Measurements from ENCODE around the gene EXOC3L1.

The EXOC3L1 gene

DNA sequence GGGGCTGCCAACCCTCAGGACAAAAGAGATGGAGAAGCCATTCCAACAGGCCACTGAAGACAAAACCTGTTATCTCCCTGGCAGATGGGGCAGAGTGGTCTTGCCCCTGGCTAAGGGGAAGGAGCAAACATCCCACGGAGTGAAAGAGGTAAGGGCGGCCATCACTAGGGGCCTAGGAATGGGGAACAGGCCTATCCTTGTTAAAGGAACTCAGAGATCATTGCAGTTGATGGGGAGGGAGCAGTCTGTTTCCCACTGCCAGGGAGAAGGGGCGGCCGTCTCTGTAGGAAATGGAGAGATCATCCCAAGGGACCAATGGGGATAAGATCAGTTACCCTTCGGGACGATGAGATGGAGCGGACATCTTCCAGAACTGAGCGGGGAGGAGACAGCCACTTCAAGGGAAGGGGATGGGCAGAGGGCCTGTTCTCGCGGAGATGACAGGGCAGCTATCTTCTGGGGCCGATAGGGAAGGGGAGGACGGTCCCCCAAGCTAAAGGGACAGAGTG lies 36.4 kb upstream of the EXOC3L1 start (continued):
- TF ChIP-seq, protein P1, sequence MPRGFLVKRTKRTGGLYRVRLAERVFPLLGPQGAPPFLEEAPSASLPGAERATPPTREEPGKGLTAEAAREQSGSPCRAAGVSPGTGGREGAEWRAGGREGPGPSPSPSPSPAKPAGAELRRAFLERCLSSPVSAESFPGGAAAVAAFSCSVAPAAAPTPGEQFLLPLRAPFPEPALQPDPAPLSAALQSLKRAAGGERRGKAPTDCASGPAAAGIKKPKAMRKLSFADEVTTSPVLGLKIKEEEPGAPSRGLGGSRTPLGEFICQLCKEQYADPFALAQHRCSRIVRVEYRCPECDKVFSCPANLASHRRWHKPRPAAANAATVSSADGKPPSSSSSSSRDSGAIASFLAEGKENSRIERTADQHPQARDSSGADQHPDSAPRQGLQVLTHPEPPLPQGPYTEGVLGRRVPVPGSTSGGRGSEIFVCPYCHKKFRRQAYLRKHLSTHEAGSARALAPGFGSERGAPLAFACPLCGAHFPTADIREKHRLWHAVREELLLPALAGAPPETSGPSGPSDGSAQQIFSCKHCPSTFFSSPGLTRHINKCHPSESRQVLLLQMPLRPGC (tag by site-specific recombination; IDR thresholded peaks at IDR 0.05): no peak
- TF ChIP-seq ZNF239 (tag by site-specific recombination; IDR thresholded peaks at IDR 0.05) (no peak), ZNF843 (tag by site-specific recombination; IDR thresholded peaks at IDR 0.05) (no peak; the same call in 1 of the 2 replicates), ZNF610 (tag by site-specific recombination; IDR thresholded peaks at IDR 0.05; ENCODE audit: borderline replicate concordance) (no peak), EGR2 (tag by site-specific recombination; IDR thresholded peaks at IDR 0.05; ENCODE audit: low read depth) (no peak), RBAK (tag by site-specific recombination; IDR thresholded peaks at IDR 0.05) (no peak), ZXDB (tag by site-specific recombination; IDR thresholded peaks at IDR 0.05) (no peak), ZNF24 (tag by site-specific recombination; IDR thresholded peaks at IDR 0.05) (no peak), KLF16 (tag by site-specific recombination; IDR thresholded peaks at IDR 0.05) (no peak), KLF7 (tag by site-specific recombination; IDR thresholded peaks at IDR 0.05; ENCODE audit: borderline replicate concordance) (no peak), ZNF335 (tag by site-specific recombination; conservative IDR thresholded peaks at IDR 0.05) (no peak), ZNF600 (tag by site-specific recombination; IDR thresholded peaks at IDR 0.05) (0 out of 2 replicates have a peak, but pooled peaks have one; percentile 28)
- TF ChIP-seq, protein P2, sequence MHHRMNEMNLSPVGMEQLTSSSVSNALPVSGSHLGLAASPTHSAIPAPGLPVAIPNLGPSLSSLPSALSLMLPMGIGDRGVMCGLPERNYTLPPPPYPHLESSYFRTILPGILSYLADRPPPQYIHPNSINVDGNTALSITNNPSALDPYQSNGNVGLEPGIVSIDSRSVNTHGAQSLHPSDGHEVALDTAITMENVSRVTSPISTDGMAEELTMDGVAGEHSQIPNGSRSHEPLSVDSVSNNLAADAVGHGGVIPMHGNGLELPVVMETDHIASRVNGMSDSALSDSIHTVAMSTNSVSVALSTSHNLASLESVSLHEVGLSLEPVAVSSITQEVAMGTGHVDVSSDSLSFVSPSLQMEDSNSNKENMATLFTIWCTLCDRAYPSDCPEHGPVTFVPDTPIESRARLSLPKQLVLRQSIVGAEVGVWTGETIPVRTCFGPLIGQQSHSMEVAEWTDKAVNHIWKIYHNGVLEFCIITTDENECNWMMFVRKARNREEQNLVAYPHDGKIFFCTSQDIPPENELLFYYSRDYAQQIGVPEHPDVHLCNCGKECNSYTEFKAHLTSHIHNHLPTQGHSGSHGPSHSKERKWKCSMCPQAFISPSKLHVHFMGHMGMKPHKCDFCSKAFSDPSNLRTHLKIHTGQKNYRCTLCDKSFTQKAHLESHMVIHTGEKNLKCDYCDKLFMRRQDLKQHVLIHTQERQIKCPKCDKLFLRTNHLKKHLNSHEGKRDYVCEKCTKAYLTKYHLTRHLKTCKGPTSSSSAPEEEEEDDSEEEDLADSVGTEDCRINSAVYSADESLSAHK (tag by site-specific recombination; IDR thresholded peaks at IDR 0.05): peak; percentile 3; the same call in 1 of the 2 replicates

DNA sequence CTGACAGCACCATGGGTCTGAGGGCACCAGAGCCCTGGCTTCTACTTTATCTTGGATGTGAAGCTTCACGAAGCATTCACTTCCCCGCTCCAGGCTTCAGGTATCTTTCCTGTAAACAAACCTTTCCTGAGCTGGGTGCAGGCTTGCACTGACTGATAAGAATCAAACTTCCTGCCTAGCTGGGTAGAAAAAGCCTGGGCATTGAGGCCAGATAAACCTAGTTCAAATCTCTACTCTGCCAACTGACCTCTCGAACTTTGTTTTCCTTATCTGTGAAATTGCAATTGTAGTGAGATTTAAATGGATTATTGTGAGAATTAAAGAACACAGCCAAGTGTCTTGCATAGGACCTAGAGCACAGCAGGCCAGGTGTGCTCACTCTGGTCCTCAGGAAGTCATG lies 34.1 kb upstream of the EXOC3L1 start:
- Histone ChIP-seq H3K36me3 (ENCODE audit: control insufficient read depth in 2 of 2, insufficient read depth in 1 of 2, low read length in 2 of 2) (peaks cover 0 to 15% of the 10 kb centered on the region in 2 experiments; a peak in 1 of 3 replicates), H3K9me3 (ENCODE audit: control insufficient read depth, insufficient read depth, low read depth, low read length) (no peaks in the 10 kb centered on the region), H3K4me1 (ENCODE audit: control insufficient read depth, insufficient read depth, low read length) (no peaks in the 10 kb centered on the region), H3K4me3 (ENCODE audit: low read depth, low read length) (no peak overlapping the region), H3K27ac (ENCODE audit: extremely low read depth, low read depth, low read length) (no peak overlapping the region)
- TF ChIP-seq ZBTB21 (tag by site-specific recombination; IDR thresholded peaks at IDR 0.05): no peak
- TF ChIP-seq, protein P3, sequence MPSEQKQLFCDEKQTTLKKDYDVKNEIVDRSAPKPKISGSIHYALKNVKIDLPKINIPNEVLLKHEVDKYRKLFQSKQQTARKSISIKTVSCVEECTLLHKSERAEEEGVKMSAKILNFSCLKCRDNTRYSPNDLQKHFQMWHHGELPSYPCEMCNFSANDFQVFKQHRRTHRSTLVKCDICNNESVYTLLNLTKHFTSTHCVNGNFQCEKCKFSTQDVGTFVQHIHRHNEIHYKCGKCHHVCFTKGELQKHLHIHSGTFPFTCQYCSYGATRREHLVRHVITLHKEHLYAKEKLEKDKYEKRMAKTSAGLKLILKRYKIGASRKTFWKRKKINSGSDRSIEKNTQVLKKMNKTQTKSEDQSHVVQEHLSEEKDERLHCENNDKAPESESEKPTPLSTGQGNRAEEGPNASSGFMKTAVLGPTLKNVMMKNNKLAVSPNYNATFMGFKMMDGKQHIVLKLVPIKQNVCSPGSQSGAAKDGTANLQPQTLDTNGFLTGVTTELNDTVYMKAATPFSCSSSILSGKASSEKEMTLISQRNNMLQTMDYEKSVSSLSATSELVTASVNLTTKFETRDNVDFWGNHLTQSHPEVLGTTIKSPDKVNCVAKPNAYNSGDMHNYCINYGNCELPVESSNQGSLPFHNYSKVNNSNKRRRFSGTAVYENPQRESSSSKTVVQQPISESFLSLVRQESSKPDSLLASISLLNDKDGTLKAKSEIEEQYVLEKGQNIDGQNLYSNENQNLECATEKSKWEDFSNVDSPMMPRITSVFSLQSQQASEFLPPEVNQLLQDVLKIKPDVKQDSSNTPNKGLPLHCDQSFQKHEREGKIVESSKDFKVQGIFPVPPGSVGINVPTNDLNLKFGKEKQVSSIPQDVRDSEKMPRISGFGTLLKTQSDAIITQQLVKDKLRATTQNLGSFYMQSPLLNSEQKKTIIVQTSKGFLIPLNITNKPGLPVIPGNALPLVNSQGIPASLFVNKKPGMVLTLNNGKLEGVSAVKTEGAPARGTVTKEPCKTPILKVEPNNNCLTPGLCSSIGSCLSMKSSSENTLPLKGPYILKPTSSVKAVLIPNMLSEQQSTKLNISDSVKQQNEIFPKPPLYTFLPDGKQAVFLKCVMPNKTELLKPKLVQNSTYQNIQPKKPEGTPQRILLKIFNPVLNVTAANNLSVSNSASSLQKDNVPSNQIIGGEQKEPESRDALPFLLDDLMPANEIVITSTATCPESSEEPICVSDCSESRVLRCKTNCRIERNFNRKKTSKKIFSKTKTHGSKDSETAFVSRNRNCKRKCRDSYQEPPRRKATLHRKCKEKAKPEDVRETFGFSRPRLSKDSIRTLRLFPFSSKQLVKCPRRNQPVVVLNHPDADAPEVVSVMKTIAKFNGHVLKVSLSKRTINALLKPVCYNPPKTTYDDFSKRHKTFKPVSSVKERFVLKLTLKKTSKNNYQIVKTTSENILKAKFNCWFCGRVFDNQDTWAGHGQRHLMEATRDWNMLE (tag by site-specific recombination; conservative IDR thresholded peaks at IDR 0.05; ENCODE audit: low read depth): no peak
- no peak for TF ChIP-seq ZNF169 (tag by site-specific recombination; IDR thresholded peaks at IDR 0.05)
- TF ChIP-seq ZNF514 (tag by site-specific recombination; IDR thresholded peaks at IDR 0.05): no peak
- no peak for TF ChIP-seq HOXA7 (CRISPR knock-in tag; IDR thresholded peaks at IDR 0.05; ENCODE audit: borderline replicate concordance)
- no peak for TF ChIP-seq GLI2 (tag by site-specific recombination; IDR thresholded peaks at IDR 0.05; ENCODE audit: borderline replicate concordance, low read depth)
- TF ChIP-seq ZNF548 (tag by site-specific recombination; IDR thresholded peaks at IDR 0.05): no peak
- no peak for TF ChIP-seq ZNF707 (tag by site-specific recombination; IDR thresholded peaks at IDR 0.05)
- ChIA-PET CTCF (interaction anchor here (0.7 to 1.1 kb wide), 3 partner anchors 15 to 677 kb away, joined by 3 to 5 read pairs (median 3); no protein-coding TSS in a partner anchor), POLR2A (interaction anchor here (1.2 to 1.6 kb wide), 3 partner anchors 22 to 26 kb away, joined by 3 to 6 read pairs (median 4); no protein-coding TSS in a partner anchor)

All from HEK293 (cell line).